ENCODE measurements around the gene NELL1.

NELL1 gene

DNA sequence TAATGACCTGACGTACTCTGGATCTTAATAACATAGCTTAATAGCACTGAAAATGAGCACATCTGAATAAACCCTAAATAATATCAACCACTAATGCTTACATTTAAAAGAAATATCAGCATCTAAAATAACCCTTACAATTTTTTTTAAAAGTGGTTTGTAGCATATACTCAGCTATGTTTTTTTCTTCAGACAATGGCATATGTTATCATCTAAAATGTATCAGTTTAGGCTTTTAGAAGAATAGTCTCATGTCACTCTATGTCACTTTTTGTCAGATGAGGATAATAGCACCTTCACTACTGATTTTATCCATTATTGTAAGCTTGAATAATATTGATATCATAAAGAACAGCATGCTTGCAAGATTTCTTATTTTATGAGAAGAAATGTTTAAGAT, 868.6 kb downstream of the NELL1 start:
- ATAC-seq, result no peak
- TF ChIP-seq ESRRG (CRISPR knock-in tag; IDR thresholded peaks at IDR 0.05) (no peak), GLIS3 (CRISPR knock-in tag; IDR thresholded peaks at IDR 0.05) (no peak), ZNF565 (CRISPR knock-in tag; conservative IDR thresholded peaks at IDR 0.05; ENCODE audit: low read depth) (no peak), PPARA (CRISPR knock-in tag; IDR thresholded peaks at IDR 0.05; ENCODE audit: borderline replicate concordance) (no peak), ZNF70 (CRISPR knock-in tag; IDR thresholded peaks at IDR 0.05) (no peak), TCF4 (CRISPR knock-in tag; IDR thresholded peaks at IDR 0.05; ENCODE audit: borderline replicate concordance) (no peak), CSDC2 (CRISPR knock-in tag; IDR thresholded peaks at IDR 0.05) (no peak), ZFP30 (CRISPR knock-in tag; IDR thresholded peaks at IDR 0.05) (no peak), RARB (CRISPR knock-in tag; IDR thresholded peaks at IDR 0.05) (no peak), ARNTL (CRISPR knock-in tag; IDR thresholded peaks at IDR 0.05; ENCODE audit: borderline replicate concordance, low read depth) (no peak), SNAI2 (CRISPR knock-in tag; IDR thresholded peaks at IDR 0.05) (no peak), ISL1 (CRISPR knock-in tag; IDR thresholded peaks at IDR 0.05) (no peak), ZFP3 (CRISPR knock-in tag; IDR thresholded peaks at IDR 0.05) (no peak), CREB5 (CRISPR knock-in tag; IDR thresholded peaks at IDR 0.05; ENCODE audit: low read depth) (no peak)
- TF ChIP-seq, protein P1, sequence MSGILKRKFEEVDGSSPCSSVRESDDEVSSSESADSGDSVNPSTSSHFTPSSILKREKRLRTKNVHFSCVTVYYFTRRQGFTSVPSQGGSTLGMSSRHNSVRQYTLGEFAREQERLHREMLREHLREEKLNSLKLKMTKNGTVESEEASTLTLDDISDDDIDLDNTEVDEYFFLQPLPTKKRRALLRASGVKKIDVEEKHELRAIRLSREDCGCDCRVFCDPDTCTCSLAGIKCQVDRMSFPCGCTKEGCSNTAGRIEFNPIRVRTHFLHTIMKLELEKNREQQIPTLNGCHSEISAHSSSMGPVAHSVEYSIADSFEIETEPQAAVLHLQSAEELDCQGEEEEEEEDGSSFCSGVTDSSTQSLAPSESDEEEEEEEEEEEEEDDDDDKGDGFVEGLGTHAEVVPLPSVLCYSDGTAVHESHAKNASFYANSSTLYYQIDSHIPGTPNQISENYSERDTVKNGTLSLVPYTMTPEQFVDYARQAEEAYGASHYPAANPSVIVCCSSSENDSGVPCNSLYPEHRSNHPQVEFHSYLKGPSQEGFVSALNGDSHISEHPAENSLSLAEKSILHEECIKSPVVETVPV (CRISPR knock-in tag; IDR thresholded peaks at IDR 0.05), result no peak
- TF ChIP-seq, protein P2, sequence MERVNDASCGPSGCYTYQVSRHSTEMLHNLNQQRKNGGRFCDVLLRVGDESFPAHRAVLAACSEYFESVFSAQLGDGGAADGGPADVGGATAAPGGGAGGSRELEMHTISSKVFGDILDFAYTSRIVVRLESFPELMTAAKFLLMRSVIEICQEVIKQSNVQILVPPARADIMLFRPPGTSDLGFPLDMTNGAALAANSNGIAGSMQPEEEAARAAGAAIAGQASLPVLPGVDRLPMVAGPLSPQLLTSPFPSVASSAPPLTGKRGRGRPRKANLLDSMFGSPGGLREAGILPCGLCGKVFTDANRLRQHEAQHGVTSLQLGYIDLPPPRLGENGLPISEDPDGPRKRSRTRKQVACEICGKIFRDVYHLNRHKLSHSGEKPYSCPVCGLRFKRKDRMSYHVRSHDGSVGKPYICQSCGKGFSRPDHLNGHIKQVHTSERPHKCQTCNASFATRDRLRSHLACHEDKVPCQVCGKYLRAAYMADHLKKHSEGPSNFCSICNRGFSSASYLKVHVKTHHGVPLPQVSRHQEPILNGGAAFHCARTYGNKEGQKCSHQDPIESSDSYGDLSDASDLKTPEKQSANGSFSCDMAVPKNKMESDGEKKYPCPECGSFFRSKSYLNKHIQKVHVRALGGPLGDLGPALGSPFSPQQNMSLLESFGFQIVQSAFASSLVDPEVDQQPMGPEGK (CRISPR knock-in tag; IDR thresholded peaks at IDR 0.05; ENCODE audit: borderline replicate concordance), result no peak
- TF ChIP-seq, protein P3, sequence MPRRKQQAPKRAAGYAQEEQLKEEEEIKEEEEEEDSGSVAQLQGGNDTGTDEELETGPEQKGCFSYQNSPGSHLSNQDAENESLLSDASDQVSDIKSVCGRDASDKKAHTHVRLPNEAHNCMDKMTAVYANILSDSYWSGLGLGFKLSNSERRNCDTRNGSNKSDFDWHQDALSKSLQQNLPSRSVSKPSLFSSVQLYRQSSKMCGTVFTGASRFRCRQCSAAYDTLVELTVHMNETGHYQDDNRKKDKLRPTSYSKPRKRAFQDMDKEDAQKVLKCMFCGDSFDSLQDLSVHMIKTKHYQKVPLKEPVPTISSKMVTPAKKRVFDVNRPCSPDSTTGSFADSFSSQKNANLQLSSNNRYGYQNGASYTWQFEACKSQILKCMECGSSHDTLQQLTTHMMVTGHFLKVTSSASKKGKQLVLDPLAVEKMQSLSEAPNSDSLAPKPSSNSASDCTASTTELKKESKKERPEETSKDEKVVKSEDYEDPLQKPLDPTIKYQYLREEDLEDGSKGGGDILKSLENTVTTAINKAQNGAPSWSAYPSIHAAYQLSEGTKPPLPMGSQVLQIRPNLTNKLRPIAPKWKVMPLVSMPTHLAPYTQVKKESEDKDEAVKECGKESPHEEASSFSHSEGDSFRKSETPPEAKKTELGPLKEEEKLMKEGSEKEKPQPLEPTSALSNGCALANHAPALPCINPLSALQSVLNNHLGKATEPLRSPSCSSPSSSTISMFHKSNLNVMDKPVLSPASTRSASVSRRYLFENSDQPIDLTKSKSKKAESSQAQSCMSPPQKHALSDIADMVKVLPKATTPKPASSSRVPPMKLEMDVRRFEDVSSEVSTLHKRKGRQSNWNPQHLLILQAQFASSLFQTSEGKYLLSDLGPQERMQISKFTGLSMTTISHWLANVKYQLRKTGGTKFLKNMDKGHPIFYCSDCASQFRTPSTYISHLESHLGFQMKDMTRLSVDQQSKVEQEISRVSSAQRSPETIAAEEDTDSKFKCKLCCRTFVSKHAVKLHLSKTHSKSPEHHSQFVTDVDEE (CRISPR knock-in tag; IDR thresholded peaks at IDR 0.05), result no peak

DNA sequence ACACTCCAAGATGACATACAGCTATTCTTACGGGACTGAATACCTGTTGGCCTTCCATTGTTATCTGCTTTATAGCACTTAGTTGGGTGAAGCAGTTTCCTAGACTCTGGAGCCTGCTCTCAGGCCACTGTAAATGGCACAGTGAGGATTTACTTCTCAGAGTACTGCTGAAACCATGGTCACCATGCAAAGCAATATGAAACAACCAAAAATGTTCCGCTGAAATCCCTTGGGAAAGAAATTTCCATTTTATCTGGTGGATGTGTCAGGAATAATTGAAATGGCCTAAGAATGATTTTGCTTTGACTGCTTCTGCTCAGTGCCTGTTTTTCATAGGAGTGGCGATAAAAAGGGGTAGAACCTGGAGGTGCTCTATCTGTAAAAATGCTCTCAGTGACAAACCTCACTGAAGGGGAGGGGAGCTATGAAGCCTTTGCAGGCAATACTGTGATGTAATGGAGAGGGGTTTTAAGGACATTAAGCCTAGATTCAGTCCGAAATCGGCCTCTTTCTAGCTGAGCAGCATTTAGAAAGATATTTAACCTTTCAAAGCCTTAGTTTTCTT, 871.9 kb downstream of the NELL1 start:
- no peak for ATAC-seq
- TF ChIP-seq TOX (CRISPR knock-in tag; IDR thresholded peaks at IDR 0.05; ENCODE audit: borderline replicate concordance), result no peak
- TF ChIP-seq ZNF70 (CRISPR knock-in tag; IDR thresholded peaks at IDR 0.05), result no peak
- TF ChIP-seq, protein P2 (CRISPR knock-in tag; IDR thresholded peaks at IDR 0.05; ENCODE audit: borderline replicate concordance), result no peak
- no peak for TF ChIP-seq ZC3H10 (CRISPR knock-in tag; IDR thresholded peaks at IDR 0.05)
- TF ChIP-seq ZNF565 (CRISPR knock-in tag; conservative IDR thresholded peaks at IDR 0.05; ENCODE audit: low read depth), result no peak
- no peak for TF ChIP-seq BACH2 (CRISPR knock-in tag; IDR thresholded peaks at IDR 0.05; ENCODE audit: borderline replicate concordance)
- TF ChIP-seq ZFP30 (CRISPR knock-in tag; IDR thresholded peaks at IDR 0.05), result no peak

- ATAC-seq, result no peak
- TF ChIP-seq RARB (CRISPR knock-in tag; IDR thresholded peaks at IDR 0.05) (no peak), SNAI2 (CRISPR knock-in tag; IDR thresholded peaks at IDR 0.05) (no peak), ZFP30 (CRISPR knock-in tag; IDR thresholded peaks at IDR 0.05) (no peak), ZFP3 (CRISPR knock-in tag; IDR thresholded peaks at IDR 0.05) (no peak), BACH2 (CRISPR knock-in tag; IDR thresholded peaks at IDR 0.05; ENCODE audit: borderline replicate concordance) (no peak), ARNTL (CRISPR knock-in tag; IDR thresholded peaks at IDR 0.05; ENCODE audit: borderline replicate concordance, low read depth) (no peak), PPARA (CRISPR knock-in tag; IDR thresholded peaks at IDR 0.05; ENCODE audit: borderline replicate concordance) (no peak), GLIS3 (CRISPR knock-in tag; IDR thresholded peaks at IDR 0.05) (no peak), OSR1 (CRISPR knock-in tag; IDR thresholded peaks at IDR 0.05) (no peak), TOX (CRISPR knock-in tag; IDR thresholded peaks at IDR 0.05; ENCODE audit: borderline replicate concordance) (no peak), ZNF565 (CRISPR knock-in tag; conservative IDR thresholded peaks at IDR 0.05; ENCODE audit: low read depth) (no peak), CREB5 (CRISPR knock-in tag; IDR thresholded peaks at IDR 0.05; ENCODE audit: low read depth) (no peak)
- TF ChIP-seq, protein P3 (CRISPR knock-in tag; IDR thresholded peaks at IDR 0.05), result no peak
Observed at GRCh38 chr11:21543901-21544300, 874.5 kb downstream of the NELL1 start.

Measured in SK-N-SH treated with all-trans-retinoic acid at 6 μM for 48 hours (cell line).